NCI-H446 (cell line): ENCODE data around the gene ZBTB2.
"Not testable (repeated sequence)": the region's sequence is repeated elsewhere in the genome, so short reads cannot be mapped to it uniquely, and the experiment has no call there.

ENCODE experiments used
- DNase-seq, 2 experiments: peaks; one replicate each; lab custom pipeline; 2025; lab: John Stamatoyannopoulos, UW

Gene ZBTB2

GRCh38 chr6:151330130-151330696 is 61.1 kb downstream of the ZBTB2 start:
- no peak for DNase-seq

DNA sequence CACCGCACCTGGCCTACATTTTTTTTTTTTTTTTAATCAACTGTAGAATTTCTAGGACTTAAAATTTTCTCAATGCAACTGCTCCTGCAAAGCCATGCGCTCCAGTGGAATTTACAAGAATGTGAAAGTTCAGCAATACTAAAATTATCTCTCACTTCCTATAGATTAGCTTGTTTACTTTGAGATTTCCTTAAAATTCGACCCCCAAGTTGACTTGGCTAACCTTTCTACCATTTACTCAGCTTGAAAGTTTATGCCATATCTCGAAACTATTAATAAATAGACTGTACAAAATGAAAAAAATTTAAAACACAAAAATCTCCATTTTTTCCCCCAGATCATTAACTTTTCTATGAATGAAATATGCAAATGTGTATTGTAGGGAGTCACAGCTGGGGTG is 64.3 kb downstream of the ZBTB2 start:
- no peak for DNase-seq

- no peak for DNase-seq
These were observed 65.1 kb downstream of the ZBTB2 start for GRCh38 chr6:151326116-151326825.

GRCh38 chr6:151325075-151326050 is 66.0 kb downstream of the ZBTB2 start:
- DNase-seq: peak in 1 of 2 experiments; percentile 43

- no peak for DNase-seq
These were observed 66.9 kb downstream of the ZBTB2 start for GRCh38 chr6:151324488-151324825.

- DNase-seq: peak; percentile 26 to 73
These were observed 67.4 kb downstream of the ZBTB2 start for GRCh38 chr6:151323791-151324487.

DNA sequence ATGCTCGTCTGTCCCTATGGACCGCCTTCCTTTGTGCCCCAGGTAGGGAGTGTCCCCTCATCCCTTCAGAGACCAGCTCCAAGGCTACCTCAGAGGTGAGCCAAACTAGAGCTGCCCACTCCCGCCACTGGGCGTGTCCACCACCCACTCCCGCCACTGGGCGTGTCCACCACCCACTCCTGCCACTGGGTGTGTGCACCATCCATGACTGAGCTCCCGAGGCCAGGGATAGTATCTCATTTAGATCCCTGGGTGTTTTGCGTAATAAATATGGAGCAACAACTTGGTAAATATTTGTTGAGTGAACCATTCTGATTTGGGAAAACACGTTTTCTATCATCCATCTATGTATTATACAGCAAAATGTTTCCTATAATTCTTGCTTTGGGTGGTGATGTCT is 68.8 kb downstream of the ZBTB2 start:
- DNase-seq: no peak

- no peak for DNase-seq
These were observed 69.9 kb downstream of the ZBTB2 start for GRCh38 chr6:151321438-151321837.

- DNase-seq: no peak
These were observed 71.2 kb downstream of the ZBTB2 start for GRCh38 chr6:151320140-151320539.

GRCh38 chr6:151317995-151318365 is 73.4 kb downstream of the ZBTB2 start:
- no peak for DNase-seq

DNA sequence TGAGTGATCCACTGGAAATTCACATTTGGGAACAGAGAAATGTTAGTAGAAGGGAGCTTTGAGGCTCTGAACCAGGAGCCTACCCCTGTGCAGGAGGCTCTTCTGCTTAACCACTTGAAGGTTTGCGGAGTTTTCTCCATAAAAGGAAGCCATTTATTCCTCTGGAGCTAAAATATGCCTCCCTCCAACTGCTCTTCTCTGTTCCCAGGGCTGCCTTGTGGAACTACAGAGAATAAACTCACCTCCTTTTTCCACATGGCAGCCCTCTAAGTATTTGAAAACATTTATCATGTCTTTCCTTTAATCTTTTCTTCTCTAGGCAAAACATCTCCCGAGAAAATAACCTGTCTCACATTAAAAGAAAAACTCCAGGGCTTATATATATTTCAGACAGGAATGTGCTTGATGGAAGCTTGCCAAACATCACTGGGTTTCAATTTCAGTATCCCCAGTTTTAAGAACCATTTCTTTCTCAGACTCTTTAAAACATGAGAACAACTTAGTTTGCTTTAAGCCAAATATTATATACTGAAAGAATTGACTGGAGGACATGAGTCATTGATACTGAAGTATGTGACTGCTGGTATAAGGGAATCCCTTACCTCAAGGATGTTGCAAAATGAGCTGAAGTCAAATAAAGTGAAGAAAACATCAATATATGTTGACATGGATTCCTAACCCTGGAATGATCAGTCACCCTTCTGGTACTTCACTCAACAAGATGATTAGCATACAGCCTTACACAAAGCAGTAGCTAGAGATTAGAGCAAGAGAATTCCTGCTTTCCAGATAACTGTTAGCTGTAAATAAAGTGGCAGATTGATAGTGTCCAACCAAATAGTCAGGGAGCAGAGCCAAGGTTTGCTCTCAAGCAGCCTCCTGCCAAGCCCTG is 74.0 kb downstream of the ZBTB2 start:
- DNase-seq: no peak

DNA sequence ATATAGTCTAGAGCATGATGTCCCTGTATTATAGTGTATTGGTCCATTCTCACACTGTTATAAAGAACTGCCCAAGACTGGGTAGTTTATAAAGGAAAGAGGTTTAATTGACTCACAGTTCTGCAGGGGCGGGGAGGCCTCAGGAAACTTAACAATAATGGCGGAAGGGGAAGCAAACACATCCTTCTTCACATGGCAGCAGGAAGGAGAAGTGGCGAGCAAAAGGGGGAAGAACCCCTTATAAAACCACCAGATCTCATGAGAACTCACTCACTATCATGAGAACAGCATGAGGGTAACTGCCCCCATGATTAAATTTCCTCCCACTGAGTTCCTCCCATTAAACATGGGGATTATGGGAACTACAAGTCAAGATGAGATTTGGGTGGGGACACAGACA is 75.7 kb downstream of the ZBTB2 start:
- not testable (repeated sequence) for DNase-seq
